ENCODE data around the gene SPON1.
"Not testable (repeated sequence)": the region's sequence is repeated elsewhere in the genome, so short reads cannot be mapped to it uniquely, and the experiment has no call there.

SPON1 gene
- total RNA-seq = 2.9 to 200 (median 5.6) reads per million in 3 experiments

GRCh38 chr11:13962562-13963168, at the start of gene SPON1:
TSS of gene SPON1 (plus strand) at chr11:13962723. CDS start at chr11:13962905, 182 bp downstream.
- DNase-seq = peak; percentile 25

- no peak for DNase-seq
Observed at GRCh38 chr11:13917264-13917663, 45.3 kb upstream of the SPON1 start.

DNA sequence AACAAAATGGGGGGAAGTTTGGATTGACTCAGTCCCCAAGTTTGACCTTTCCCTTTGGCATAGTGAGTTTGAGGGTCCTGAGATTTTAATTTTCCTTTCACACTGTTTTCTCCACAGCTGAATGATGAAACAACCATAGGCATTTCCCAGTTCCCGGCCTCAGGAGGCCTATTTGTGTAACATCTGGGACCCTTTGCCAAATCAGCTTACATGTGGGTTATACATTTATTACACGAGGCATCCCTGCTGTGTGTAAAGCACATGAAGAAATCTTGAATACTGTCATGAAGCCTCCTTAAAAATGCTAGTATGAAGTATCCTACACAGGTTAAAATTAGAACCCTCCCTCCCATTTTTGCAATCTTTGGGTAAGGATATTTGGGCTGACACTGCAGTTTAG, 44.6 kb upstream of the SPON1 start:
- DNase-seq = no peak

- no peak for DNase-seq
Observed at GRCh38 chr11:13920756-13921155, 41.8 kb upstream of the SPON1 start.

DNA sequence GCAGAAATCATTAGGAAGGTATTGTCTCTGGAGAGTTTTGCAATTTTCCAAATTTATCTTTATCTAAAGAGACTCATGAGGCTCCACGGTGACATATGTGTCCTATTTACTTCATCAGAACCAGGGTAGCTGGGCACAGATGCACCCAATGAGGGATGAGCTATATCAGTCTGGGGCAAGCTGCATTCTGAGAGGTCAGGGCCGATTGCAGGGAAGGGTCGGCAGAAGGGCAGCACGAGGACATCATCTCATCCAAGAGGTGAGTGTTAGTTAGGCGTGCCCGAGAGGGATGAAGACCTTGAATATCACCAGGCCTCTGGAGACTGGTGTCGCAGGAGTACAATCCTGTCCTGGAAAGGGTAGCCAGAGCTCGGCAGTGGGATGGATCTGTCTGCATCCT, 41.0 kb upstream of the SPON1 start:
- DNase-seq = no peak

GRCh38 chr11:13923182-13923581, 39.3 kb upstream of the SPON1 start:
- DNase-seq = no peak

DNA sequence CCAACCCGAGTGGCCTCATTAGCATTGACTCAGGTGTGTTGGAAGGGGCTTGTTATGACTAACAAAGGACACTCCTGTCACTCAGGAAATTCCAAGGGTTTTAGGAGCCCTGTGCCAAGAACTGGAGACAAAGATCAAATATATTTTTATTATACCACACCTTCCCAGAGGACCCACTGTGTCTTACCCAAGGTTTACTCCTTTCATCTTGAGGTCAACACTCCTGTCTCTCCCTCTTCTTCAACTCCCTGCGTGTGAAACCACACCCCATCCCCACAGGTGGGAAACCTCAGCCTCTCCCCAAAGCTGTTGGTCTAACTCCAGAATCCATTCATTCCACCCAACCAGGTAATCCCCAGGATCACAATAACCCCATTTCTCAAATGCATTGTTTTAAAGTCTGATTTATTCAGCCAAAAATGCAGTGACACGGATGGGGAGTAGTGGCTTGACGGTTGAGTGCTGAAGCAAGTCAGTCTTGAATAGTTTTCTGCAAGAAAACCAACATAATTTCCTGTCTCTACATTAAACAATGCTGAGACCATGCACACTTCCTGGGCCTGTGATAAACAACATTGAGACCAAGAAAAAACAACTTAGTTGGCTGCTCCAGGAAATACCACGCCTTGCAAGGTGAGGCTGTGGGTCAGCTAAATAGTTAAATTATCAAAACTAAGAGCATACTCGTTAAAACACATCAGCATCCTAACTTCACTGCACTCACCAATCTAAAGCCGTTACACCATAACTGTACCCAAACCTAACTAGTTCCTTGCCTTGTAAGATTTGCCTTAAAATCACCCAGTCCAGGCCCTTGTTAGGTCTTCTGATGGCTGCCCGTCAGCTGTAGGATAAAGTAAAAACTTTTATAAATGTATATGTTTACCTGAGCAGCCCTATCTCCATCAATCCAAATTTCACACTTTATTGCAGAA, 38.5 kb upstream of the SPON1 start:
- DNase-seq = peak; percentile 40

- no peak for DNase-seq
Observed at GRCh38 chr11:13924801-13925327, 37.7 kb upstream of the SPON1 start.

GRCh38 chr11:13926366-13926765, 36.2 kb upstream of the SPON1 start:
- DNase-seq = not testable (repeated sequence)

GRCh38 chr11:13926981-13927380, 35.5 kb upstream of the SPON1 start:
- no peak for DNase-seq

DNA sequence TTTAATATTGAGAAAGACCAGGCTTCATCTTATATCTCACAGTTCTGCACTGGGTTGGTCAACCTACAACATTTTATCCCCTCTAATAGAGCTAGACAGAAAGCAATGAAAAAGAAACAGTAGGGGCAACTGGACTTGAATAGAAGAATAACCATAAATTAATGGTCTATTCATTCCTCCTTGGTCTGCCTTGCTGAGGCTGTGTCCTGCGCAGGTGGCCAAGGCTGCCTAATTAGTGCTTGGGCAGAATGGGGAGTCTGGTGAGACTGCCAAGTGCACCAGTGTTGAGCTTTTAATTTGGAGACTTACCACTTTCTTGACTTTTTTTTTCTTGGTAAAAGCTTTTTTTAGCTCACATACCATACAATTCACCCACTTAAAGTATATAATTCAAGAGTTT, 35.0 kb upstream of the SPON1 start:
- no peak for DNase-seq

GRCh38 chr11:13928566-13929251, 33.8 kb upstream of the SPON1 start:
- DNase-seq = no peak

GRCh38 chr11:13929395-13929891, 33.1 kb upstream of the SPON1 start:
- DNase-seq = no peak

- no peak for DNase-seq
Observed at GRCh38 chr11:13931356-13931755, 31.2 kb upstream of the SPON1 start.

DNA sequence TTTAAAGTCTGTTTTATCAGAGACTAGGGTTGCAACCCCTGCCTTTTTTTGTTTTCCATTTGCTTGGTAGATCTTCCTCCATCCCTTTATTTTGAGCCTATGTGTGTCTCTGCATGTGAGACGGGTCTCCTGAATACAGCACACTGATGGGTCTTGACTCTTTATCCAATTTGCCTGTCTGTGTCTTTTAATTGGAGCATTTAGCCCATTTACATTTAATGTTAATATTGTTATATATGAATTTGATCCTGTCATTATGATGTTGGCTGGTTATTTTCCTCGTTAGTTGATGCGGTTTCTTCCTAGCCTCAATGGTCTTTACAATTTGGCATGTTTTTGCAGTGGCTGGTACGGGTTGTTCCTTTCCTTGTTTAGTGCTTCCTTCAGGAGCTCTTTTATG, 25.4 kb upstream of the SPON1 start:
- DNase-seq = not testable (repeated sequence)

- peak; percentile 62 for DNase-seq
Observed at GRCh38 chr11:13938829-13939228, 23.7 kb upstream of the SPON1 start.

DNA sequence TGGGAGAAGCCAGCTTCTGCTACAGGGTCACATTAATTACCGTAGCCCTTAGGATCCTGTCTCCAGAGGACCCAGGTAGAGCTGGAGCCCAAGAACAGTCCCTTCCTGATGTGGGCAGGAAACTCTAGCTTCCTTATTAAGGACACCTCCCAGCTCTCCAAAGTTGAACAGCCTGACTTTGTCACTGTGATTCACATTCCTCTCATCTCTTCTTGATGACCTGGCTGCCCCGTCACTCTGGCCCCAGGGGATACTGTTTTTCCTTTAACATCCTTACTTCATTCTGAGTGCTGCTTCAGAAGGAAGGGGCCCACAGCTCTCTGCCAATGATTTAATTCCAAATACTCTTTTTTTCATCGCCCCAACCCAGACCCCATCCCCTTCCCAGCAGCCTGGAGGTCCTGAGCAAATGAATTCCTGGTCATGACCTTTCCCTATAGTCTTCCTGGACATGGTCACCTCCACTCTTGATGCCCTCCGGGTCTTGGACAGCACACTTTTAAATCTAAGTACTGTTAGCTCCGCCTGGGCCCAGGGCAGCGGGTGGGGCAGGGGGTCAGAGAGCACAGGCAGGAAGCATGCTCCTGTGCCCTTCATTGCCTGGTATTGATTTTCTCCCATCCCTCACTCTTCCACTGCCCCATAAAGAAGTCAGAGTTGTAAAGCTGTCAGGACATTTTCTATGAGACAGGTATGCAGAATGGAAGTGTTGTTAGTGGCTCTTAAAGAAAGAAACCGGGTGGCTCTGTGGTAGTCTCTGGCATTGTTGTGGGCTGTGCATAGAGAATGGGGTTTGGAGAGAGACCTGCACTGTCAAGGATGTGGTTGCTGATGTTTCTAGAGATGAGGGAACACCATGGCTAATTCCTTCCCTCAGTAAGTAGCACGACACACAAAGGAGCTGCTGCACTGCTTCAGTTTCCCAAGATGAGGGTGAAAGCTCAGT, 22.3 kb upstream of the SPON1 start:
- peak; percentile 81 for DNase-seq

DNA sequence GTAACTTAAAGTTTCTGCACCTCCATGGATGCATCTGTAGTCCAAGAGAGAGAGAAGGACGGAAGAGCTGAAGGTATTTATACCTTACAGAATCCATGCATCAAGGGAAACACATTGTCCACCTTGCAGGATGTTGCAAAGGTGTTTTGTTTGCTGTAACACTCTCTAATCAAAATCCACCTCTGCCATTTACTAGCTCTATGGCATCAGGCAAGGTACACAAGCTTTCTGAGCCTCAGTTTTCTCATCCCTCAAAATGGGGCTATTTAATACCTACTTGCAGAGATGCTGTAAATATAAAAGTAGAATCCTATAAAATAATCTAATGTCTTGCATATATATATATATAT, 21.6 kb upstream of the SPON1 start:
- no peak for DNase-seq

DNA sequence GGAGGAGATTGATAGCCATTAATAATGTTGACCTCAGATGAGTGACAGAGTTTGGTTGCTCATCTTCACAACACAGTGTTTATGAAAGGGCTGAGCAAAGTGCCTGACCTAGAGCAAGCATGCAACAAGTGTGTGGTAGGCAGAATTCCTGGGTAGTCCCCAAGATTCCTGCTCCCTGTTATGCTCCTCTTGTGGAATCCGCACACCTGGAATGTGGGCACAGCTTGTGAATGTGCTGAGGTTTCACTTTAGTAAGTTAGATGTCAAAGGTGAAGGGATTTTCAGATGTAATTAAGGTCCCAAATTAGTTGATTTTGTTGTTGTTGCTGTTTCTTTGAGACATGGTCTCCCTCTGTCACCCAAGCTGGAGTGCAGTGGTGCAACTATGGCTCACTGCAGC, 20.7 kb upstream of the SPON1 start:
- no peak for DNase-seq

DNA sequence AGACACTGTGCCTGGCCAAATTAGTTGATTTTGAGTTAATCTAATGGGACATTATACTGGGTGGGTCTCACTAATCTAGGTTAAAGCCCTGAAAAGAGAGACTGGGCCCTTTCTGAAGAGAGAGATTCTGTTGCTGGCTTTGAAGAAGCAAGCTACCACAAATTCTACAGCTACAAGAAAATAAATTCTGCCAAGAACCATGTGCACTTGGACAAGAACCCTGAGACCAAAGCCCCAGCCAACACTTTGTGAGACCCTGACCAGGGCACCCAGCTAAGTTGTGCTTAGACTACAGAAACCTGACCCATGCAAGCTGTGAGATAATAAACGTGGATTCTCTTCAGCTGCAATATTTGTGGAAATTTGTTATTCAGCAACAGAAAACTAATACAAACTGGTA, 20.1 kb upstream of the SPON1 start:
- DNase-seq = no peak

- no peak for DNase-seq
Observed at GRCh38 chr11:13942971-13943381, 19.5 kb upstream of the SPON1 start.

- no peak for DNase-seq
Observed at GRCh38 chr11:13944016-13944415, 18.5 kb upstream of the SPON1 start.

Data from central memory CD4-positive, alpha-beta T cell (primary cell).